GM12878 (cell line): ENCODE measurements around the gene MYO7B.

Source experiments
- RB1 ChIP-seq: fragments of 450-650 bp; formaldehyde crosslinking; IDR thresholded peaks from 2 replicates; pipeline ENCODE4 v1.6.1; 2017; ENCODE audit warnings: mild to moderate bottlenecking, borderline replicate concordance
- ZNF217 ChIP-seq: fragments of 450-650 bp; IDR thresholded peaks from 2 replicates; pipeline ENCODE4 v1.6.1; 2017; ENCODE audit warnings: antibody characterized with exemption, mild to moderate bottlenecking
- ZNF384 ChIP-seq: IDR thresholded peaks from 2 replicates; pipeline ENCODE4 v1.6.1; 2012; ENCODE audit warnings: low read depth, mild to moderate bottlenecking, low read length, improper control_type of control experiment, borderline replicate concordance
- TF ChIP-seq, protein P1 (sequence below): IDR thresholded peaks from 2 replicates; pipeline ENCODE4 v1.6.1; 2012; ENCODE audit warnings: low read depth, low read length, improper control_type of control experiment

DNA sequence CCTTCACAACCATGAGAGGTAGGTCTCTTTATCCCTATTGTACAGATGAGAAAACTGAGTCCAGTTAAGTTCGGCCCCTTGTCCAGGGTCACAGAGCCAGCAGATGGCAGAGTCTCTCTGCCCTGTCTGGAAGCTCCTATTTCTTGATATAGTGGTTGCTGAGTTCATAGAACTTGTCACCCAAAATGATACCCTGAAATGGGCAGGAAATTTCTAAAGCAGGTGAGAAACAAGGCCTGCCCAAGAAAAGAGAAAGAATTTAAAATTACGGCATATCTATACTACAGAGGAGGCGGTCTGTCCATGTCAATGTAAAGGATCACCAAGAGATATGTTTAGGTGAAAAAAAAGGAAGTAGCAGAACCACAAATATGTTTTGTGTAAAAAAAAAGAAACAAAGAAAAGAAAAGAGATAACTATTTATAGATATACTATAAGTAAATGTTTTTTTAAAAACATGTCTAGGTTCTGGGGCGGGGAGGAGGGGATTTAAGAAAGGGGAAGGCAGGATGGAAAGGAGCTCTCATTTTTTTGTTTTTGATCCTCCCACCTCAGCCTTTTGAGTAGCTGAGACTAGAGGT is 39.8 kb downstream of the MYO7B start:
- peak; percentile 45; the same call in 1 of the 2 replicates for TF ChIP-seq ZNF384
- no peak for TF ChIP-seq RB1
- TF ChIP-seq, protein P1, sequence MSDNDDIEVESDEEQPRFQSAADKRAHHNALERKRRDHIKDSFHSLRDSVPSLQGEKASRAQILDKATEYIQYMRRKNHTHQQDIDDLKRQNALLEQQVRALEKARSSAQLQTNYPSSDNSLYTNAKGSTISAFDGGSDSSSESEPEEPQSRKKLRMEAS, result no peak
- TF ChIP-seq ZNF217, result no peak
